Measurements from ENCODE around the gene OVOL1. TPM values are rescaled to one million over a fixed set of nuclear protein-coding genes. Genes with fewer than 3 reads are reported as not detected.

The OVOL1 gene
- total RNA-seq, 1 donor from 2014 or later = 0.12 TPM

GRCh38 chr11:65808744-65809341 lies 22.0 kb downstream of the OVOL1 start:
- Mint-ChIP-seq H3K27ac (ENCODE audit: unreplicated experiment) (no peak overlapping the region), H3K9me3 (ENCODE audit: low read depth) (no peaks in the 10 kb centered on the region), H3K36me3 (ENCODE audit: low read depth) (peaks cover 2% of the 10 kb centered on the region), H3K4me1 (ENCODE audit: low read depth) (no peaks in the 10 kb centered on the region), H3K4me3 (ENCODE audit: unreplicated experiment) (no peak overlapping the region), H3K27me3 (ENCODE audit: low read depth) (peaks cover 12% of the 10 kb centered on the region)
- TF ChIP-seq CTCF (IDR thresholded peaks at IDR 0.05) = no peak
- no peak for DNase-seq (ENCODE audit: low spot score)

GRCh38 chr11:65809496-65809895 lies 22.6 kb downstream of the OVOL1 start:
- peaks cover 2% of the 10 kb centered on the region for H3K36me3 Mint-ChIP-seq (ENCODE audit: low read depth)
- no peaks in the 10 kb centered on the region for H3K4me1 Mint-ChIP-seq (ENCODE audit: low read depth)
- H3K27ac Mint-ChIP-seq (ENCODE audit: unreplicated experiment) = no peak overlapping the region
- peaks cover 6% of the 10 kb centered on the region for H3K27me3 Mint-ChIP-seq (ENCODE audit: low read depth)
- no peak overlapping the region for H3K4me3 Mint-ChIP-seq (ENCODE audit: unreplicated experiment)
- no peak for DNase-seq (ENCODE audit: low spot score)
- H3K9me3 Mint-ChIP-seq (ENCODE audit: low read depth) = no peaks in the 10 kb centered on the region
- no peak for TF ChIP-seq CTCF (IDR thresholded peaks at IDR 0.05)

GRCh38 chr11:65810046-65810868 lies 23.4 kb downstream of the OVOL1 start:
- Mint-ChIP-seq H3K4me1 (ENCODE audit: low read depth) (no peaks in the 10 kb centered on the region), H3K27ac (ENCODE audit: unreplicated experiment) (no peak overlapping the region), H3K4me3 (ENCODE audit: unreplicated experiment) (no peak overlapping the region), H3K9me3 (ENCODE audit: low read depth) (no peaks in the 10 kb centered on the region), H3K27me3 (ENCODE audit: low read depth) (peaks cover 4% of the 10 kb centered on the region), H3K36me3 (ENCODE audit: low read depth) (peaks cover 2% of the 10 kb centered on the region)
- TF ChIP-seq CTCF (IDR thresholded peaks at IDR 0.05) = no peak
- DNase-seq (ENCODE audit: low spot score) = no peak

GRCh38 chr11:65811764-65812475 lies 25.1 kb downstream of the OVOL1 start:
- no peak for DNase-seq (ENCODE audit: low spot score)
- no peak for TF ChIP-seq CTCF (IDR thresholded peaks at IDR 0.05)
- H3K27ac Mint-ChIP-seq (ENCODE audit: unreplicated experiment) = no peak overlapping the region
- H3K4me1 Mint-ChIP-seq (ENCODE audit: low read depth) = peaks cover 6% of the 10 kb centered on the region
- H3K27me3 Mint-ChIP-seq (ENCODE audit: low read depth) = peaks cover 4% of the 10 kb centered on the region
- H3K36me3 Mint-ChIP-seq (ENCODE audit: low read depth) = peaks cover 4% of the 10 kb centered on the region
- no peak overlapping the region for H3K4me3 Mint-ChIP-seq (ENCODE audit: unreplicated experiment)
- no peaks in the 10 kb centered on the region for H3K9me3 Mint-ChIP-seq (ENCODE audit: low read depth)
